ENCODE data around the gene RABGAP1L. TPM values are rescaled to one million over a fixed set of nuclear protein-coding genes. Genes with fewer than 3 reads are reported as not detected.
"Not testable (repeated sequence)": the region's sequence is repeated elsewhere in the genome, so short reads cannot be mapped to it uniquely, and the experiment has no call there.

The RABGAP1L gene
- total RNA-seq, 1 donor from 2014 or later = 79.2 TPM

GRCh38 chr1:175036476-175036875, 877.2 kb downstream of the RABGAP1L start:
- DNase-seq (ENCODE audit: low read depth) = no peak

- no peak for DNase-seq (ENCODE audit: low read depth)
Measured at GRCh38 chr1:175037416-175037815, 878.1 kb downstream of the RABGAP1L start.

- no peak for DNase-seq (ENCODE audit: low read depth)
Measured at GRCh38 chr1:175040324-175040879, 881.1 kb downstream of the RABGAP1L start.

GRCh38 chr1:175042650-175043049, 883.3 kb downstream of the RABGAP1L start:
- DNase-seq (ENCODE audit: low read depth) = no peak

- DNase-seq (ENCODE audit: low read depth) = no peak
Measured at GRCh38 chr1:175043824-175044223, 884.5 kb downstream of the RABGAP1L start.

- not testable (repeated sequence) for DNase-seq (ENCODE audit: low read depth)
Measured at GRCh38 chr1:175044591-175044990, 885.3 kb downstream of the RABGAP1L start.

Other genes with a start within 250 kb of the RABGAP1L start
- gene SERPINC1, start 242.2 kb upstream of the RABGAP1L start, total RNA-seq = 0.35 TPM in 1 of 2 replicates, not detected in the other
- gene RC3H1, start 137.2 kb upstream of the RABGAP1L start, total RNA-seq = 33.0 and 56.4 TPM in 2 replicates

Measured in renal cortical epithelial cell (primary cell).